Activated CD8-positive, alpha-beta memory T cell treated with anti-CD3 and anti-CD28 coated beads, Interleukin-2, amount 10 ng/mL, durations not matched to agents 7 days and 5 days (primary cell): ENCODE data around the gene TLCD3B. TPM values are rescaled to one million over a fixed set of nuclear protein-coding genes. Genes with fewer than 3 reads are reported as not detected.

Source experiments
- ATAC-seq: fragments of 150-1000 bp; cut with Tn5 transposase; one replicate; pipeline ENCODE4 v1.10.0; 2021; ENCODE audit warnings: moderate library complexity
- CTCF ChIA-PET: fragments of 350-600 bp; sonication (Branson Sonifier 250); formaldehyde crosslinking; loops from one replicate; lab custom pipeline; 2021; ENCODE audit warnings: antibody characterized with exemption; lab: Charles Lee
- DNase-seq: peaks from one replicate; pipeline ENCODE4 v3.0.0-alpha.2; 2020
- H3K27ac Mint-ChIP-seq: one replicate; pipeline ENCODE4 v1.8.0; 2021; ENCODE audit warnings: mild to moderate bottlenecking, mixed read lengths
- H3K27me3 Mint-ChIP-seq: one replicate; pipeline ENCODE4 v1.8.0; 2021; ENCODE audit warnings: mixed read lengths
- H3K36me3 Mint-ChIP-seq: one replicate; pipeline ENCODE4 v1.8.0; 2021; ENCODE audit warnings: mild to moderate bottlenecking, mixed read lengths
- H3K4me1 Mint-ChIP-seq: one replicate; pipeline ENCODE4 v1.8.0; 2021; ENCODE audit warnings: mixed read lengths
- H3K4me3 Mint-ChIP-seq: one replicate; pipeline ENCODE4 v1.8.0; 2021; ENCODE audit warnings: mild to moderate bottlenecking, moderate library complexity, mixed read lengths
- H3K9me3 Mint-ChIP-seq: one replicate; pipeline ENCODE4 v1.8.0; 2022; ENCODE audit warnings: low read depth, mixed read lengths
- total RNA-seq, 2 experiments: library from RNA; stranded (reverse); gene quantifications; one replicate each; pipeline ENCODE4 v1.2.3, GENCODE V29; 2021

TLCD3B gene
- total RNA-seq, 2 experiments from 2014 or later, result 1.6 to 6.5 TPM

DNA sequence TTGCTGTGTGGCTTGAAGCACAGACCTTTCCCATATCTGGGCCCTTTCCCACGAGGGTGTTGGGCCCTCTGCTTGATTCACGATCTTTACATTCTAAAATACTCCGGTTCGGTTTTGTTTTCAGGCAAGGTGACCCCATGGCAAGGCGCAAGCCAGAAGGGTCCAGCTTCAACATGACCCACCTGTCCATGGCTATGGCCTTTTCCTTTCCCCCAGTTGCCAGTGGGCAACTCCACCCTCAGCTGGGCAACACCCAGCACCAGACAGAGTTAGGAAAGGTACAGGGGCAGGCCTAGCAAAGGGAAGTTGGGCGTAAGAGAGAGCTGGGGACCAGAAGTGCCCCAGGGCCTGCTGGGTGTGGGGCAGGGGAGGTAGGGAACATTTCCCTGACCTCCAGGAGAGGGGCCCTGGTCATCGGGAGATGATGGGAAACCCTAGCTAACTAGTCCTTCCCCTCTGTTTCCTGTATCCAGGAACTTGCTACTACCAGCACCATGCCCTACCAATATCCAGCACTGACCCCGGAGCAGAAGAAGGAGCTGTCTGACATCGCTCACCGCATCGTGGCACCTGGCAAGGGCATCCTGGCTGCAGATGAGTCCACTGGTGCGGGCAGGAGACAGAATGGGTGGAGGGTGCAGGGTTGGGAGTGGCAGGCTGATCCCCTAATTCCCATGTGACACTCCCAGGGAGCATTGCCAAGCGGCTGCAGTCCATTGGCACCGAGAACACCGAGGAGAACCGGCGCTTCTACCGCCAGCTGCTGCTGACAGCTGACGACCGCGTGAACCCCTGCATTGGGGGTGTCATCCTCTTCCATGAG lies 35.9 kb upstream of the TLCD3B start:
- Mint-ChIP-seq H3K9me3 (no peaks in the 10 kb centered on the region), H3K27ac (peak overlapping the region; percentile 87), H3K4me3 (peak overlapping the region; percentile 95), H3K36me3 (peaks cover 60% of the 10 kb centered on the region), H3K27me3 (no peaks in the 10 kb centered on the region), H3K4me1 (peaks cover 48% of the 10 kb centered on the region)
- no peak for DNase-seq
- CTCF ChIA-PET, result interaction anchor here (1.0 to 10.1 kb wide), 9 partner anchors 8 to 119 kb away, joined by 3 to 107 read pairs (median 5); partner anchors contain the start of genes GDPD3 and TBX6
- ATAC-seq, result no peak

DNA sequence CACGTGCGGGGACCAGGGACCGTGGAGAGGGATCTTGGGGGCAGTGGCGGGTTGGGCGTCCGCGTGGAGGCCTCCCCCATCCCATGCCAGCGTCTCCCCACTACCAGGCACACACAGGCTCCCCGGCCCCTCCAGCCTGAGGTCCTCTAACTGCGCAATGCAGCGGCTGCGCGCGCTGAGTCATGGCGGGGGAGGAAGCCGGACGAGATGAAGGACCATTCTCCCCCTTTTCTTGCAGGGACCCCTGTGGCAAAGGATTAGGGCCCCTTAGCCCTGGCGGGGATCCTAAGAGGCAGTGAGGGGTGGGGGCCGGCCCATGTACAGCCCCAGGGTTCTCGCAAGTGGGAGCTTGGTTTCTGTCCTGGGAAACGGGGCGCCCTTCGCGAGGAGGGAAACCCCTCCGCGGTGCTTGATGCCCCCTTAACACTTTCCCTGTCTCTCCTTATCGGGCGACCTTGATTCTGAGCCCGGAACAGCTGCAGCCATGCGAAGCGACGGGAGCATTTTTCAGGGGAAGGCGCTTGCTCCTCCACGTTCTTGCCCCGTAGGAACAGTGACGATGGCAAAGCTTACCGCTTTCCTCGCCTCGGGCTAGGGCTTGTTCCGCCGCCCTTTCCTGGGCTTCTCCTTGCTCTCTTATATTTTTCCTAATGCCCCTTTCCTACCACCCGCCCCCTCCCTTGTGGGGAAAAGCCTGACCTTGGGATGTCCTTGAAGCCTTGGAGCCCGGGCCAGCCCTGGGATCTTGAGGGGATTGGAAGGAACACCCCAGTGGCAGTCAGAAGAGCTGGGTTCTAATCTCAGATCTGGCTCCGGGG lies 35.1 kb upstream of the TLCD3B start:
- no peaks in the 10 kb centered on the region for H3K27me3 Mint-ChIP-seq
- H3K9me3 Mint-ChIP-seq, result no peaks in the 10 kb centered on the region
- ATAC-seq, result peak; percentile 1
- peak overlapping the region; percentile 95 for H3K4me3 Mint-ChIP-seq
- DNase-seq, result no peak
- peaks cover 55% of the 10 kb centered on the region for H3K36me3 Mint-ChIP-seq
- H3K4me1 Mint-ChIP-seq, result peaks cover 48% of the 10 kb centered on the region
- peak overlapping the region; percentile 87 for H3K27ac Mint-ChIP-seq
- CTCF ChIA-PET, result interaction anchor here (0.8 to 10.1 kb wide), 16 partner anchors 9 to 374 kb away, joined by 3 to 107 read pairs (median 4); partner anchors contain the start of genes CORO1A, GDPD3, INO80E and TBX6

- ATAC-seq (peak; percentile 89), DNase-seq (peak; percentile 98)
- Mint-ChIP-seq H3K4me1 (peaks cover 45% of the 10 kb centered on the region), H3K9me3 (no peaks in the 10 kb centered on the region), H3K36me3 (peaks cover 48% of the 10 kb centered on the region), H3K4me3 (peak within 1 kb of the TSS; percentile 95), H3K27me3 (no peaks in the 10 kb centered on the region), H3K27ac (peak within 1 kb of the TSS; percentile 97)
- CTCF ChIA-PET, result interaction anchor here (0.8 to 10.1 kb wide), 16 partner anchors 9 to 373 kb away, joined by 3 to 107 read pairs (median 3); partner anchors contain the start of genes CORO1A, INO80E, TBX6 and TLCD3B
Observed at GRCh38 chr16:30065102-30065942, 34.3 kb upstream of the TLCD3B start, which contains the start of gene ALDOA. TSS of gene ALDOA (plus strand) at chr16:30065760. CDS start at chr16:30066898, 1,138 bp downstream.

GRCh38 chr16:30064729-30065101 lies 33.6 kb upstream of the TLCD3B start:
- CTCF ChIA-PET, result interaction anchor here (0.9 to 10.1 kb wide), 9 partner anchors 9 to 342 kb away, joined by 3 to 107 read pairs (median 8); partner anchors contain the start of genes TBX6 and TLCD3B
- no peak for ATAC-seq
- H3K4me3 Mint-ChIP-seq, result peak overlapping the region; percentile 95
- peaks cover 42% of the 10 kb centered on the region for H3K36me3 Mint-ChIP-seq
- DNase-seq, result no peak
- peak overlapping the region; percentile 97 for H3K27ac Mint-ChIP-seq
- H3K9me3 Mint-ChIP-seq, result no peaks in the 10 kb centered on the region
- no peaks in the 10 kb centered on the region for H3K27me3 Mint-ChIP-seq
- H3K4me1 Mint-ChIP-seq, result peaks cover 39% of the 10 kb centered on the region

GRCh38 chr16:30063893-30064728 lies 33.0 kb upstream of the TLCD3B start:
- ATAC-seq (peak; percentile 28), DNase-seq (peak; percentile 85)
- H3K9me3 Mint-ChIP-seq, result no peaks in the 10 kb centered on the region
- H3K36me3 Mint-ChIP-seq, result peaks cover 38% of the 10 kb centered on the region
- no peaks in the 10 kb centered on the region for H3K27me3 Mint-ChIP-seq
- CTCF ChIA-PET, result interaction anchor here (1.5 to 10.1 kb wide), 6 partner anchors 9 to 32 kb away, joined by 4 to 107 read pairs (median 10); partner anchors contain the start of genes TBX6 and TLCD3B
- peak overlapping the region; percentile 95 for H3K4me3 Mint-ChIP-seq
- H3K27ac Mint-ChIP-seq, result peak overlapping the region; percentile 97
- H3K4me1 Mint-ChIP-seq, result peaks cover 33% of the 10 kb centered on the region

DNA sequence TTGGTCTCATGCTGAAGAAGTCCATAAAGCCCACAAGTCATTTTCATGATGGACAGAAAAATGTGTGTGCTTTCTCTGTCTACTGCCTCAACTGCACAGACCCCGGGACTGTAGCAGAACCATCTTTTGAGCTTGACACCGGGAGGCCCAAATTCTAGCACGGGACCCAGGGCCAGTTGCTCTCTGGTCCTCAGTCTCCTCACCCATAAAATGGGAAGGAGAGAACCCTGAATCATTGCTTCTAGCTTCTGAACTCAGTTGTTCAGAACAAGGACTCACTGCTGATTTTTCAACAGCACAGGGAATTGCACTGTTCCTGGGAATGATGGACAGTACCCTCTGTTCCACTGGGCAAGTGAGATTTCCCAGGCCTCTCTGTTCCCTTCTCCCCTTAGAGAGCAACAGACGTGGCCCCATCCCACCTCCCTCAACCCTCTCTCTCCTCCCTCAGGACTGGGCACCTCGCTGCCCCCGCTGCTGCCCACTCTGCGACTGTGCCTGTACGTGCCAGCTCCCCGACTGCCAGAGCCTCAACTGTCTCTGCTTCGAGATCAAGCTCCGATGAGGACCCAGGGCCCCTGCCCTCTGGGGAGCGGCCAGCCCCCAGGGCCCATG lies 32.3 kb upstream of the TLCD3B start:
- CTCF ChIA-PET, result interaction anchor here (0.7 to 10.1 kb wide), 3 partner anchors 8 to 49 kb away, joined by 5 to 107 read pairs (median 16); partner anchors contain the start of gene TBX6
- DNase-seq (no peak), ATAC-seq (no peak)
- Mint-ChIP-seq H3K9me3 (no peaks in the 10 kb centered on the region), H3K36me3 (peaks cover 30% of the 10 kb centered on the region), H3K27ac (peak overlapping the region; percentile 97), H3K27me3 (no peaks in the 10 kb centered on the region), H3K4me3 (peak overlapping the region; percentile 95), H3K4me1 (peaks cover 26% of the 10 kb centered on the region)

DNA sequence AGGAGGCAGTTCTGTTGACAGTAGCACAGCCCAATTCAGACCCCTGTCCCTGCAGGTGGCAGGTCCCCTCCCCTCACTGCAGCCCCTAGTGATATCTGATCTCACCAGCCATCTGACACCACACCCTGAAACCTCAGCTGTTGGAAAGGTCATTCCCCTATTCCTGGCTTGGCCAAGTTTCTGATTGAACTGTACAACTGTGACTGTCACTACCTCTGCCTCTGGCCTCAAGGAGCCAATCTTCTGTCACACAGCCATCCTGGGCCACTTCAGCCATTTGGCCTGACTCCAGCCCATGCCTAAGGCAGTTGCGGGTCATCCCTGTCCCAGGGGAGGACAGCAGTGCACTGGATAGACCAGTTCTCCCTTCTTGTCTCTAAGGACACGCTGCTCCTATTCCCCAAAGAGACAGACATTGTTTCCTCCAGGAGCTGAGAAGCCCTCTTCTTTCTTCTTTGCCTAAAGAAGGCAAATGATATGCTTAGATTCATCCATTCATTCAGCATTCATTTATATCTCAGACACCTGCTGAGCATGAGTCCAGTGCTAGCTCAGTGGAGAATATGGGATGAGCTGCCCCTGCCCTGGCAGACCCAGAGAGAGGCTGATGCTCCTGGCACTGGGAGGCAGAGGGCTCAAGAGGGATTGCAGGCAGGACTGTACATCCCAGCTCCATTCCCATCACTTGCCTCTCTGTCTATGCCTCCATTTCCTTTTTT lies 29.9 kb upstream of the TLCD3B start:
- DNase-seq, result no peak
- Mint-ChIP-seq H3K4me1 (peaks cover 11% of the 10 kb centered on the region), H3K9me3 (no peaks in the 10 kb centered on the region), H3K27me3 (no peaks in the 10 kb centered on the region), H3K36me3 (peaks cover 11% of the 10 kb centered on the region), H3K4me3 (no peak overlapping the region), H3K27ac (no peak overlapping the region)
- ATAC-seq, result no peak
- CTCF ChIA-PET, result interaction anchor here (0.6 to 0.9 kb wide), 2 partner anchors 24 to 65 kb away, joined by 3 read pairs; partner anchors contain the start of gene INO80E

DNA sequence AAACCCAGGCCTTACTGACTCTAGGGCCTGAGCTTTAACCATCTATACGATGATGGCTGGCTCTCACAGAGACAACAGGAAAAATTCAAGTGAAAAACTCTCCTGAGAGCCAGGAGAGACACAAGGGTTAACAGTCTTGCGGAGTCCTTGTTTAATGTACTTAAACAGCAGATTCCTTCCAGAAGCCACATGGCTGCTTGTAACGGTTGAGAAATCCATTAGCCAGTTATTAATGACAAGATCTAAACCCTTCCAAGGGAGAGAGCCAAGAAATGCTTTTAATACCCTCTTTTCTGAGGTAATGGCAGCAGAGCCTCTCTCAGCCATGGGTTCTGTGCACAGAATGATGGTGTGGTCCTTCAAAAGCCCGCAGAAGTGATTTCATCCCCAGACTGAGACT lies 29.3 kb upstream of the TLCD3B start:
- no peaks in the 10 kb centered on the region for H3K27me3 Mint-ChIP-seq
- DNase-seq, result no peak
- H3K36me3 Mint-ChIP-seq, result peaks cover 7% of the 10 kb centered on the region
- H3K27ac Mint-ChIP-seq, result no peak overlapping the region
- no peak overlapping the region for H3K4me3 Mint-ChIP-seq
- H3K4me1 Mint-ChIP-seq, result peaks cover 13% of the 10 kb centered on the region
- H3K9me3 Mint-ChIP-seq, result no peaks in the 10 kb centered on the region
- CTCF ChIA-PET, result interaction anchor here (1.5 to 5.8 kb wide), 2 partner anchors 28 to 32 kb away, joined by 5 to 39 read pairs; partner anchors contain the start of gene TLCD3B
- no peak for ATAC-seq

GRCh38 chr16:30054959-30055553 lies 24.0 kb upstream of the TLCD3B start:
- H3K27me3 Mint-ChIP-seq, result no peaks in the 10 kb centered on the region
- H3K9me3 Mint-ChIP-seq, result no peaks in the 10 kb centered on the region
- peaks cover 3% of the 10 kb centered on the region for H3K36me3 Mint-ChIP-seq
- peak overlapping the region; percentile 37 for H3K4me3 Mint-ChIP-seq
- CTCF ChIA-PET, result interaction anchor here (0.9 to 5.8 kb wide), 23 partner anchors 8 to 375 kb away, joined by 3 to 39 read pairs (median 5); partner anchors contain the start of genes ALDOA, DCTPP1, KCTD13 and PAGR1
- DNase-seq (peak; percentile 76), ATAC-seq (peak; percentile 76)
- peak overlapping the region; percentile 68 for H3K27ac Mint-ChIP-seq
- peaks cover 29% of the 10 kb centered on the region for H3K4me1 Mint-ChIP-seq

GRCh38 chr16:30054451-30054850 lies 23.4 kb upstream of the TLCD3B start:
- H3K27me3 Mint-ChIP-seq, result no peaks in the 10 kb centered on the region
- peaks cover 29% of the 10 kb centered on the region for H3K4me1 Mint-ChIP-seq
- H3K9me3 Mint-ChIP-seq, result no peaks in the 10 kb centered on the region
- peak overlapping the region; percentile 42 for H3K4me3 Mint-ChIP-seq
- DNase-seq, result no peak
- no peak for ATAC-seq
- H3K27ac Mint-ChIP-seq, result no peak overlapping the region
- CTCF ChIA-PET, result interaction anchor here (1.0 to 5.8 kb wide), 20 partner anchors 9 to 375 kb away, joined by 3 to 39 read pairs (median 5); partner anchors contain the start of genes ALDOA, DCTPP1, PAGR1 and TAOK2
- peaks cover 2% of the 10 kb centered on the region for H3K36me3 Mint-ChIP-seq
